Chondrocyte (in vitro differentiated cells): ENCODE results near the gene NR3C2. TPM values are rescaled to one million over a fixed set of nuclear protein-coding genes. Genes with fewer than 3 reads are reported as not detected.

Experiments used
- DNase-seq: peaks from one replicate; pipeline ENCODE4 v3.0.0; 2021; ENCODE audit warnings: mixed read lengths, low spot score
- H3K27ac Mint-ChIP-seq: one replicate; pipeline ENCODE4 v1.8.0; 2021; ENCODE audit warnings: mild to moderate bottlenecking, moderate library complexity, mixed read lengths; ENCODE audit not compliant: unreplicated experiment
- H3K27me3 Mint-ChIP-seq: 2 replicates; pipeline ENCODE4 v1.8.0; 2021; ENCODE audit warnings: low read depth, mixed read lengths
- H3K36me3 Mint-ChIP-seq: 2 replicates; pipeline ENCODE4 v1.8.0; 2021; ENCODE audit warnings: low read depth, mixed read lengths
- H3K4me1 Mint-ChIP-seq: 2 replicates; pipeline ENCODE4 v1.8.0; 2021; ENCODE audit warnings: low read depth, mild to moderate bottlenecking, mixed read lengths
- H3K4me3 Mint-ChIP-seq: one replicate; pipeline ENCODE4 v1.8.0; 2021; ENCODE audit warnings: mild to moderate bottlenecking, moderate library complexity, mixed read lengths; ENCODE audit not compliant: unreplicated experiment
- H3K9me3 Mint-ChIP-seq: 2 replicates; pipeline ENCODE4 v1.8.0; 2021; ENCODE audit warnings: low read depth, mixed read lengths
- total RNA-seq: library from RNA; stranded (reverse); gene quantifications from 3 replicates; pipeline ENCODE4 v1.2.1, GENCODE V29; 2021
- TF ChIP-seq, protein P1 (sequence below): fragments of 200-600 bp; sonication (generic); IDR thresholded peaks from 2 replicates; pipeline ENCODE4 v1.5.0; 2021; ENCODE audit warnings: antibody characterized with exemption, mild to moderate bottlenecking, moderate library complexity

NR3C2 gene
- total RNA-seq, 1 donor from 2014 or later, result 0.20 TPM

DNA sequence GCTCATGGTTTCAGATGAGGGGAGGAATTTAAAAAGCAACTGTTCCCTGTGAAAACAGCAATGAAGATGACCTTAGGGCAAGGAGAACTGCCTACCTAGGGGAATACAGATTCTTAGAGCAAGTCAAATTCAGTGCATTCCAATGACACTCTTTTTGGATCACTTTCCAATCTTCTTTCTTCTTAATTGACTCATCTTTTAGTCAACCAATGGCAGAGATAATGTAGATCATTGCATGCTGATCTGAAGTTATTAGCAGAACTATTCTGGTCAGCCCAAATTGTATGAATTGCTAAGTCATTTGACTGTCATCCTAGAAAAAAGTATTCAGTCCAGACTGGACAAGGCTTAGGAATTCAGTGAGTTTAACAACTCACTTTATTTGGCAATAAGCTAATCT lies 12.6 kb upstream of the NR3C2 start:
- Mint-ChIP-seq H3K27me3 (peaks cover 15% of the 10 kb centered on the region), H3K4me3 (no peak overlapping the region), H3K9me3 (no peaks in the 10 kb centered on the region), H3K4me1 (no peaks in the 10 kb centered on the region), H3K27ac (no peak overlapping the region), H3K36me3 (no peaks in the 10 kb centered on the region)
- no peak for DNase-seq
- TF ChIP-seq, protein P1, sequence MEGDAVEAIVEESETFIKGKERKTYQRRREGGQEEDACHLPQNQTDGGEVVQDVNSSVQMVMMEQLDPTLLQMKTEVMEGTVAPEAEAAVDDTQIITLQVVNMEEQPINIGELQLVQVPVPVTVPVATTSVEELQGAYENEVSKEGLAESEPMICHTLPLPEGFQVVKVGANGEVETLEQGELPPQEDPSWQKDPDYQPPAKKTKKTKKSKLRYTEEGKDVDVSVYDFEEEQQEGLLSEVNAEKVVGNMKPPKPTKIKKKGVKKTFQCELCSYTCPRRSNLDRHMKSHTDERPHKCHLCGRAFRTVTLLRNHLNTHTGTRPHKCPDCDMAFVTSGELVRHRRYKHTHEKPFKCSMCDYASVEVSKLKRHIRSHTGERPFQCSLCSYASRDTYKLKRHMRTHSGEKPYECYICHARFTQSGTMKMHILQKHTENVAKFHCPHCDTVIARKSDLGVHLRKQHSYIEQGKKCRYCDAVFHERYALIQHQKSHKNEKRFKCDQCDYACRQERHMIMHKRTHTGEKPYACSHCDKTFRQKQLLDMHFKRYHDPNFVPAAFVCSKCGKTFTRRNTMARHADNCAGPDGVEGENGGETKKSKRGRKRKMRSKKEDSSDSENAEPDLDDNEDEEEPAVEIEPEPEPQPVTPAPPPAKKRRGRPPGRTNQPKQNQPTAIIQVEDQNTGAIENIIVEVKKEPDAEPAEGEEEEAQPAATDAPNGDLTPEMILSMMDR, result no peak

DNA sequence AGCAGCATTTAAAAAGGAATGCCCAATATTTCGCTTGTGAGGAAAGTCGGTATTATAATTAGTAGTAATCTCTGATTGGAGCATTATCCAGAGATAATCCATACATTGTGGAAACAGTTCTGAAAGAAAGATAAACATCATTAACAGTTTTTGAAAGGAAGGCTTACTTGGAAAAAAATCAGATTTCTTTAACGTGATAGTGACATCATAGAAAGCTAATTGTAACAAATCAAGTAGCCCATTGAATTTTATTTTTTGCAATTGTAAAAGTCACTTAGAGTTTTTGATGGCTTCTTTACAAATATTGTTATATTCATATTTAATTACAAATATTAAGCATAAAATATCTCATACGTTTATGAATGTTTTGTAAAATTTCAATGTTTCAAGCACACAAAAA lies 11.6 kb upstream of the NR3C2 start:
- no peaks in the 10 kb centered on the region for H3K4me1 Mint-ChIP-seq
- no peak for DNase-seq
- TF ChIP-seq, protein P1, result no peak

DNA sequence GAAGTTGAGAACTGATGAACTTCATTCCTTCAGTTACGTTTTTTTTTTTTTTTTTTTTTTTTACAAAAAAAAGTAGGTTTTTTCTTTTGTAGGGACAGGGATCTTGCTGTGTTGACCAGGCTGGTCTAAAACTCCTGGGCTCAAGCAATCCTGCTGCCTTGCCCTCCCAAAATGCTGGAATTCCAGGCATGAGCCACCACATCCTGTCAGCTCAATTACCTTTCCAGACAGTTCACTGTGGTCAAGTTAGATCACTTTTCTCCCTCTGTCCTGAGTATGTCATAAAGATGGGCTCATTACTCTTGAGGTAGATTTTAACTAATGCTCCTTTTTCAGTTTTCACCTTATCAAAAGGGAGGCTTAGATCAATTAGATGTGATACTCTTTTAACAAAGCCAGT lies 10.8 kb upstream of the NR3C2 start:
- peaks cover 17% of the 10 kb centered on the region for H3K27me3 Mint-ChIP-seq
- no peak for DNase-seq

More for the DNA sequence above, 11.6 kb upstream of the NR3C2 start:
- Mint-ChIP-seq H3K27me3 (peaks cover 19% of the 10 kb centered on the region), H3K36me3 (no peaks in the 10 kb centered on the region), H3K27ac (no peak overlapping the region), H3K4me3 (no peak overlapping the region), H3K9me3 (no peaks in the 10 kb centered on the region)

DNA sequence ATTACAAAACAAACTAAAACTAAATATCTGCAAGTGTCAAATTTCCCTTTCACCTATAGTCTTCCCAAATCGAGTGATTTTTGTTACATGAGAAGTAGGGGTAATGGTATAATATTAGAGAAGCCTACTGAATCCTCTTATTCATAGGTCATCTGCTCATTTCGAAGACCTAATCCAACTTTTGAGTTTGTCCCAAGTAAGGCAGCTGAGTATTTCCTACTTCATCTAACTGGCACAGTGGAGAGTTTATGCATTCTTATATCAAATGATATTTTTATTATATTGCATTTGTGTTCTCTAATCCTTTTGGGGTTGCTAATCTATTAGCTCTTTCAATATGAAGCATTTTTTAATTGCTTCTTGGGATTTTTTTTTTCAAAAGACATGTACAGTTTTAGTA lies 7.7 kb upstream of the NR3C2 start:
- TF ChIP-seq, protein P1, result no peak
- Mint-ChIP-seq H3K27me3 (peaks cover 37% of the 10 kb centered on the region), H3K4me3 (no peak overlapping the region), H3K9me3 (no peaks in the 10 kb centered on the region), H3K36me3 (peaks cover 3% of the 10 kb centered on the region), H3K4me1 (peaks cover 7% of the 10 kb centered on the region), H3K27ac (no peak overlapping the region)
- no peak for DNase-seq

More for the DNA sequence above, 10.8 kb upstream of the NR3C2 start:
- H3K4me1 Mint-ChIP-seq, result no peaks in the 10 kb centered on the region
- no peak overlapping the region for H3K4me3 Mint-ChIP-seq
- no peaks in the 10 kb centered on the region for H3K9me3 Mint-ChIP-seq
- no peaks in the 10 kb centered on the region for H3K36me3 Mint-ChIP-seq
- no peak overlapping the region for H3K27ac Mint-ChIP-seq
- TF ChIP-seq, protein P1, result no peak

DNA sequence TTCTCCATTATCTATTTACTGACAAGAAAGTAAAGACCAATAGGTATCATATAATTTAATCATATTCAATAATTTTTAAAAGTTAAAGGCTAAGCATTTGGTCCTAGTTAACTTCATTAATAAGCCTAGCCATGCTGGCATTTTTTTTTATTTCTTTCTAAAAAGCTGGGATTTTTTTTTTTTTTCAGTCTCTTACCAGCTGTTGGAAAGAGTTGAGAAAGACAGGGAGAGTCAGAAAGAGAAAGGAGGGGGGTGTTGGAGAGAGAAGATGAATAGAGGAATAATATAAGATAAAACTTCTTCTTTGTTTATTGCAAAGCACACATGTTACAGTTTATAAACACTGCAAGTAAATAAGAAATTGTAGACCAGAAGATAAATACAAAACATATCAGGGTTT lies 5.9 kb upstream of the NR3C2 start:
- Mint-ChIP-seq H3K4me3 (no peak overlapping the region), H3K4me1 (peaks cover 14% of the 10 kb centered on the region), H3K36me3 (peaks cover 3% of the 10 kb centered on the region), H3K27ac (no peak overlapping the region), H3K27me3 (peaks cover 40% of the 10 kb centered on the region), H3K9me3 (no peaks in the 10 kb centered on the region)
- TF ChIP-seq, protein P1, result no peak
- no peak for DNase-seq
